WTC11 (cell line): Measurements from ENCODE around the gene RNF145. TPM values are rescaled to one million over a fixed set of nuclear protein-coding genes. Genes with fewer than 3 reads are reported as not detected.

Experiments used
- ATAC-seq: fragments of 200-7000 bp; cut with Tn5 transposase; 2 replicates; pipeline ENCODE4 v1.10.0; 2021; ENCODE audit warnings: mild to moderate bottlenecking, moderate library complexity
- CTCF ChIA-PET: fragments of 300-600 bp; sonication (Branson Sonifier 250); formaldehyde crosslinking; loops from one replicate; lab custom pipeline; 2021; ENCODE audit warnings: antibody characterized with exemption; lab: Charles Lee
- POLR2A ChIA-PET: fragments of 350-600 bp; sonication (Branson Sonifier 250); formaldehyde crosslinking; loops from one replicate; lab custom pipeline; 2021; ENCODE audit warnings: antibody characterized with exemption; lab: Charles Lee
- DNase-seq: peaks from one replicate; pipeline ENCODE4 v3.0.0; 2021; ENCODE audit warnings: low spot score
- H3K27ac Mint-ChIP-seq: 2 replicates; pipeline ENCODE4 v1.8.0; 2021; ENCODE audit warnings: mixed read lengths
- H3K27me3 Mint-ChIP-seq: 2 replicates; pipeline ENCODE4 v1.8.0; 2021; ENCODE audit warnings: low read depth, mild to moderate bottlenecking, moderate library complexity, mixed read lengths
- H3K36me3 Mint-ChIP-seq: 2 replicates; pipeline ENCODE4 v1.8.0; 2021; ENCODE audit warnings: mixed read lengths
- H3K4me1 Mint-ChIP-seq: 2 replicates; pipeline ENCODE4 v1.8.0; 2022; ENCODE audit warnings: mixed read lengths
- H3K4me3 Mint-ChIP-seq: 2 replicates; pipeline ENCODE4 v1.8.0; 2021; ENCODE audit warnings: mild to moderate bottlenecking, moderate library complexity, mixed read lengths
- H3K9me3 Mint-ChIP-seq: 2 replicates; pipeline ENCODE4 v1.8.0; 2021; ENCODE audit warnings: mixed read lengths
- AR ChIP-seq: fragments of 250-450 bp; sonication (Bioruptor Pico); IDR thresholded peaks from 2 replicates; pipeline ENCODE4 v1.9.0; 2021; ENCODE audit warnings: mild to moderate bottlenecking
- ARID4B ChIP-seq: sonication (generic); formaldehyde crosslinking; IDR thresholded peaks from 2 replicates; pipeline ENCODE4 v1.8.0; 2023; ENCODE audit warnings: missing genetic modification reagents, mild to moderate bottlenecking, borderline replicate concordance
- CBFB ChIP-seq: sonication (generic); formaldehyde crosslinking; IDR thresholded peaks from 2 replicates; pipeline ENCODE4 v1.8.1; 2022; ENCODE audit warnings: mild to moderate bottlenecking, low read depth, missing genetic modification reagents
- CREB1 ChIP-seq: sonication (generic); formaldehyde crosslinking; IDR thresholded peaks from 2 replicates; pipeline ENCODE4 v1.8.0; 2023; ENCODE audit warnings: mild to moderate bottlenecking, missing genetic modification reagents
- CTCF ChIP-seq: fragments of 200-600 bp; IDR thresholded peaks from 2 replicates; pipeline ENCODE4 v1.8.0; 2022; ENCODE audit warnings: antibody characterized with exemption
- GTF2I ChIP-seq: fragments of 250-450 bp; sonication (Bioruptor Pico); conservative IDR thresholded peaks from 2 replicates; pipeline ENCODE4 v1.4.0; 2021; ENCODE audit warnings: mild to moderate bottlenecking
- JUN ChIP-seq: sonication (generic); formaldehyde crosslinking; IDR thresholded peaks from 2 replicates; pipeline ENCODE4 v1.8.0; 2023; ENCODE audit warnings: mild to moderate bottlenecking, missing genetic modification reagents
- RELA ChIP-seq: sonication (generic); formaldehyde crosslinking; IDR thresholded peaks from 2 replicates; pipeline ENCODE4 v1.8.1; 2022; ENCODE audit warnings: missing genetic modification reagents, mild to moderate bottlenecking, borderline replicate concordance
- SMAD3 ChIP-seq: sonication (generic); formaldehyde crosslinking; IDR thresholded peaks from 2 replicates; pipeline ENCODE4 v1.8.0; 2022; ENCODE audit warnings: missing genetic modification reagents, mild to moderate bottlenecking, borderline replicate concordance
- STAT6 ChIP-seq: sonication (generic); formaldehyde crosslinking; conservative IDR thresholded peaks from 2 replicates; pipeline ENCODE4 v1.8.1; 2023; ENCODE audit warnings: mild to moderate bottlenecking, low read depth, missing genetic modification reagents, moderate library complexity
- TEAD1 ChIP-seq: sonication (generic); formaldehyde crosslinking; IDR thresholded peaks from 2 replicates; pipeline ENCODE4 v1.8.0; 2022; ENCODE audit warnings: mild to moderate bottlenecking, missing genetic modification reagents
- USF2 ChIP-seq: sonication (generic); formaldehyde crosslinking; IDR thresholded peaks from 2 replicates; pipeline ENCODE4 v1.8.1; 2023; ENCODE audit warnings: mild to moderate bottlenecking, missing genetic modification reagents, moderate library complexity
- ZNF121 ChIP-seq: sonication (generic); formaldehyde crosslinking; IDR thresholded peaks from 2 replicates; pipeline ENCODE4 v1.8.0; 2023; ENCODE audit warnings: missing genetic modification reagents
- ZNF138 ChIP-seq: sonication (generic); formaldehyde crosslinking; conservative IDR thresholded peaks from 2 replicates; pipeline ENCODE4 v1.8.1; 2022; ENCODE audit warnings: mild to moderate bottlenecking, moderate library complexity, missing genetic modification reagents
- ZNF281 ChIP-seq: sonication (generic); formaldehyde crosslinking; IDR thresholded peaks from 2 replicates; pipeline ENCODE4 v1.8.0; 2023; ENCODE audit warnings: mild to moderate bottlenecking, missing genetic modification reagents
- ZSCAN18 ChIP-seq: fragments of 250-450 bp; sonication (Bioruptor Pico); IDR thresholded peaks from 2 replicates; pipeline ENCODE4 v2.1.2; 2022; ENCODE audit warnings: mild to moderate bottlenecking, moderate library complexity
- total RNA-seq: library from RNA; stranded (reverse); gene quantifications from 3 replicates; pipeline ENCODE4 v1.2.3, GENCODE V29; 2021

Gene RNF145
- total RNA-seq, 1 experiment from 2014 or later = 76.8 TPM

GRCh38 chr5:159170021-159170420 lies 39.3 kb downstream of the RNF145 start:
- CTCF ChIA-PET = no interaction called here
- POLR2A ChIA-PET = no interaction called here
- no peak overlapping the region for H3K27ac Mint-ChIP-seq
- DNase-seq (no peak), ATAC-seq (no peak)
- no peak overlapping the region for H3K4me3 Mint-ChIP-seq
- TF ChIP-seq SMAD3 (CRISPR knock-in tag) (no peak), RELA (CRISPR knock-in tag) (no peak), ZNF121 (no peak), TEAD1 (CRISPR knock-in tag) (no peak), CREB1 (no peak), ZNF138 (CRISPR knock-in tag) (no peak), ARID4B (CRISPR knock-in tag) (no peak), GTF2I (no peak), ZSCAN18 (CRISPR knock-in tag) (no peak), STAT6 (CRISPR knock-in tag) (no peak), USF2 (no peak), CBFB (no peak), ZNF281 (CRISPR knock-in tag) (no peak), AR (CRISPR knock-in tag) (no peak), JUN (CRISPR knock-in tag) (no peak), CTCF (no peak)
- H3K4me1 Mint-ChIP-seq = no peaks in the 10 kb centered on the region
- H3K36me3 Mint-ChIP-seq = peaks cover 14% of the 10 kb centered on the region
- H3K9me3 Mint-ChIP-seq = no peaks in the 10 kb centered on the region
- no peaks in the 10 kb centered on the region for H3K27me3 Mint-ChIP-seq
